IMR-90 (cell line): ENCODE results near the gene LRG1. TPM values are rescaled to one million over a fixed set of nuclear protein-coding genes. Genes with fewer than 3 reads are reported as not detected.

ENCODE experiments used
- ATAC-seq: fragments of 200-7000 bp; cut with Tn5 transposase; 2 replicates; pipeline ENCODE4 v1.9.1; 2020; ENCODE audit warnings: low read depth, mild to moderate bottlenecking, moderate library complexity
- BruUV-seq: library from RNA; stranded (reverse); fragments of 400-500 nt; replicated peaks from 2 replicates; lab custom pipeline; 2021; lab: Mats Ljungman, UMichigan
- CTCF ChIA-PET: fragments of 300-600 bp; formaldehyde crosslinking; extraction: SDS; loops from one replicate; lab custom pipeline; 2021; ENCODE audit warnings: antibody characterized with exemption; lab: Yijun Ruan, JAX
- POLR2A ChIA-PET: fragments of 300-600 bp; sonication (Branson Sonifier 250); formaldehyde crosslinking; loops from one replicate; lab custom pipeline; 2022; ENCODE audit warnings: antibody characterized with exemption; ENCODE audit not compliant: unreplicated experiment; lab: Charles Lee
- DNase-seq: peaks from one replicate; pipeline ENCODE4 v3.0.0; 2013
- H2AFZ ChIP-seq: replicated peaks from 2 replicates; pipeline ENCODE3; 2013; ENCODE audit warnings: low read length, mild to moderate bottlenecking; ENCODE audit not compliant: poor library complexity
- H2AK5ac ChIP-seq: 2 replicates; pipeline ENCODE4 v1.6.1; 2013; ENCODE audit warnings: low read depth, low read length, inconsistent platforms
- H2AK9ac ChIP-seq: replicated peaks from 2 replicates; pipeline ENCODE3; 2013; ENCODE audit warnings: mild to moderate bottlenecking, low read depth, low read length, moderate library complexity; ENCODE audit not compliant: poor library complexity
- H2BK120ac ChIP-seq: 2 replicates; pipeline ENCODE4 v1.6.1; 2013; ENCODE audit warnings: low read depth, low read length, inconsistent platforms
- H2BK15ac ChIP-seq: 3 replicates; pipeline ENCODE4 v1.6.1; 2013; ENCODE audit warnings: low read depth, low read length, inconsistent platforms
- H2BK20ac ChIP-seq: 2 replicates; pipeline ENCODE4 v1.6.1; 2013; ENCODE audit warnings: low read depth, mild to moderate bottlenecking, inconsistent platforms, low read length, moderate library complexity
- H2BK5ac ChIP-seq: 2 replicates; pipeline ENCODE4 v1.6.1; 2013; ENCODE audit warnings: mild to moderate bottlenecking, low read depth, low read length, inconsistent platforms; ENCODE audit not compliant: poor library complexity, severe bottlenecking
- H3K14ac ChIP-seq: replicated peaks from 2 replicates; pipeline ENCODE4 v1.6.1; 2013; ENCODE audit warnings: low read depth, low read length, inconsistent platforms
- H3K18ac ChIP-seq: 2 replicates; pipeline ENCODE4 v1.6.1; 2013; ENCODE audit warnings: low read depth, low read length, control low read depth
- H3K23ac ChIP-seq: 2 replicates; pipeline ENCODE4 v1.6.1; 2013; ENCODE audit warnings: low read depth, low read length, inconsistent platforms
- H3K27ac ChIP-seq: 2 replicates; pipeline ENCODE4 v1.5.1; 2013; ENCODE audit warnings: mild to moderate bottlenecking, control low read depth, low read length; ENCODE audit not compliant: insufficient read depth
- H3K27me3 ChIP-seq: 2 replicates; pipeline ENCODE4 v1.6.1; 2013; ENCODE audit warnings: low read length; ENCODE audit not compliant: control insufficient read depth, insufficient read depth
- H3K36me3 ChIP-seq: 2 replicates; pipeline ENCODE4 v1.6.1; 2013; ENCODE audit warnings: low read length, mixed read lengths; ENCODE audit not compliant: control insufficient read depth, insufficient read depth
- H3K4ac ChIP-seq: 2 replicates; pipeline ENCODE4 v1.6.1; 2013; ENCODE audit warnings: low read depth, low read length, inconsistent platforms
- H3K4me1 ChIP-seq: 2 replicates; pipeline ENCODE4 v1.6.1; 2013; ENCODE audit warnings: low read length, mixed read lengths; ENCODE audit not compliant: control insufficient read depth, insufficient read depth
- H3K4me2 ChIP-seq: 2 replicates; pipeline ENCODE4 v1.6.1; 2013; ENCODE audit warnings: low read depth, mild to moderate bottlenecking, control low read depth, low read length, moderate library complexity
- H3K4me3 ChIP-seq: 2 replicates; pipeline ENCODE4 v1.5.1; 2013; ENCODE audit warnings: low read depth, mild to moderate bottlenecking, control low read depth, low read length, moderate library complexity; ENCODE audit not compliant: insufficient read depth
- H3K56ac ChIP-seq: 2 replicates; pipeline ENCODE4 v1.6.1; 2013; ENCODE audit warnings: low read length, inconsistent platforms; ENCODE audit not compliant: insufficient read depth; ENCODE audit errors: extremely low read depth
- H3K79me1 ChIP-seq, 2 experiments: 2 replicates each; pipeline ENCODE4 v1.6.1; 2013; ENCODE audit warnings: low read length in 2 of 2, inconsistent platforms in 1 of 2, low read depth in 1 of 2
- H3K9ac ChIP-seq: 2 replicates; pipeline ENCODE4 v1.6.1; 2013; ENCODE audit warnings: low read depth, low read length, control low read depth
- H3K9me1 ChIP-seq: 2 replicates; pipeline ENCODE4 v1.6.1; 2013; ENCODE audit warnings: low read length, inconsistent platforms; ENCODE audit not compliant: insufficient read depth
- H3K9me3 ChIP-seq: 2 replicates; pipeline ENCODE4 v1.6.1; 2013; ENCODE audit warnings: low read length; ENCODE audit not compliant: control insufficient read depth, insufficient read depth
- H4K20me1 ChIP-seq: 2 replicates; pipeline ENCODE4 v1.6.1; 2013; ENCODE audit warnings: low read length, inconsistent platforms; ENCODE audit not compliant: insufficient read depth
- H4K5ac ChIP-seq: 2 replicates; pipeline ENCODE4 v1.6.1; 2013; ENCODE audit warnings: mild to moderate bottlenecking, low read depth, low read length, control low read depth
- H4K8ac ChIP-seq, 2 experiments: 2 replicates each; pipeline ENCODE4 v1.6.1; 2013; ENCODE audit warnings: low read depth in 2 of 2, low read length in 2 of 2, control low read depth in 1 of 2, inconsistent platforms in 1 of 2
- H4K91ac ChIP-seq: 2 replicates; pipeline ENCODE4 v1.6.1; 2013; ENCODE audit warnings: low read depth, low read length, inconsistent platforms; ENCODE audit not compliant: insufficient read depth
- BHLHE40 ChIP-seq: fragments of 150-350 bp; IDR thresholded peaks from 2 replicates; pipeline ENCODE4 v1.6.1; 2016; ENCODE audit warnings: mild to moderate bottlenecking, low read depth, low read length
- CHD1 ChIP-seq: IDR thresholded peaks from 2 replicates; pipeline ENCODE4 v1.6.1; 2012; ENCODE audit warnings: low read depth, low read length, improper control_type of control experiment
- MAFK ChIP-seq: IDR thresholded peaks from 2 replicates; pipeline ENCODE4 v1.6.1; 2012; ENCODE audit warnings: low read depth, low read length, improper control_type of control experiment
- MXI1 ChIP-seq: IDR thresholded peaks from 2 replicates; pipeline ENCODE4 v1.6.1; 2012; ENCODE audit warnings: low read depth, mild to moderate bottlenecking, low read length, moderate library complexity, borderline replicate concordance
- RFX5 ChIP-seq: IDR thresholded peaks from 2 replicates; pipeline ENCODE4 v1.8.0; 2012; ENCODE audit warnings: low read depth, mild to moderate bottlenecking, low read length, moderate library complexity
- SMC3 ChIP-seq: fragments of 150-350 bp; IDR thresholded peaks from 2 replicates; pipeline ENCODE4 v1.6.1; 2016; ENCODE audit warnings: low read depth, mild to moderate bottlenecking, antibody characterized with exemption, low read length, moderate library complexity
- WGBS, 2 experiments: methylation state at CpG; one replicate each; pipeline versions ENCODE4 v1.1.5 to v1.1.7; 2013; ENCODE audit warnings: missing lambda C conversion rate in 2 of 2; ENCODE audit not compliant: insufficient read length in 1 of 2; ENCODE audit errors: extremely low coverage in 2 of 2; 5-methylcytosine and 5-hydroxymethylcytosine counted together
- dilution Hi-C: fragments of 300-500 bp; cut with HindIII; formaldehyde crosslinking; loops from one replicate; pipeline ENCODE4 v1.14.3; 2018; ENCODE audit warnings: low sequenced_read_pairs; ENCODE audit not compliant: unreplicated experiment
- in situ Hi-C: fragments of 300-500 bp; cut with MboI; formaldehyde crosslinking; loops from 3 replicates; pipeline ENCODE4 v1.14.3; 2019; ENCODE audit warnings: low sequenced_read_pairs, inconsistent platforms, mixed read lengths
- intact Hi-C: fragments of 100-400 bp; cut with micrococcal nuclease; formaldehyde crosslinking; loops from 2 replicates; pipeline ENCODE4 v1.10.0; 2022
- polyA plus RNA-seq, 3 experiments: library from polyadenylated mRNA; depleted of rRNA; stranded (reverse); fragments of >200 nt; gene quantifications; 2 replicates each; pipeline ENCODE4 v1.2.3, GENCODE V29; 2012; ENCODE audit warnings: low replicate concordance in 1 of 3
- total RNA-seq: library from RNA; depleted of rRNA; stranded (reverse); fragments of >200 nt; gene quantifications from 2 replicates; pipeline ENCODE4 v1.2.3, GENCODE V29; 2012
- TF ChIP-seq, protein P1 (sequence below): fragments of 150-350 bp; IDR thresholded peaks from 2 replicates; pipeline ENCODE4 v1.6.1; 2016; ENCODE audit warnings: low read depth, mild to moderate bottlenecking, low read length, moderate library complexity, borderline replicate concordance

Gene LRG1
- total and polyA plus RNA-seq, 2 of the 4 experiments (the other 2 are of a cell fraction): not detected

DNA sequence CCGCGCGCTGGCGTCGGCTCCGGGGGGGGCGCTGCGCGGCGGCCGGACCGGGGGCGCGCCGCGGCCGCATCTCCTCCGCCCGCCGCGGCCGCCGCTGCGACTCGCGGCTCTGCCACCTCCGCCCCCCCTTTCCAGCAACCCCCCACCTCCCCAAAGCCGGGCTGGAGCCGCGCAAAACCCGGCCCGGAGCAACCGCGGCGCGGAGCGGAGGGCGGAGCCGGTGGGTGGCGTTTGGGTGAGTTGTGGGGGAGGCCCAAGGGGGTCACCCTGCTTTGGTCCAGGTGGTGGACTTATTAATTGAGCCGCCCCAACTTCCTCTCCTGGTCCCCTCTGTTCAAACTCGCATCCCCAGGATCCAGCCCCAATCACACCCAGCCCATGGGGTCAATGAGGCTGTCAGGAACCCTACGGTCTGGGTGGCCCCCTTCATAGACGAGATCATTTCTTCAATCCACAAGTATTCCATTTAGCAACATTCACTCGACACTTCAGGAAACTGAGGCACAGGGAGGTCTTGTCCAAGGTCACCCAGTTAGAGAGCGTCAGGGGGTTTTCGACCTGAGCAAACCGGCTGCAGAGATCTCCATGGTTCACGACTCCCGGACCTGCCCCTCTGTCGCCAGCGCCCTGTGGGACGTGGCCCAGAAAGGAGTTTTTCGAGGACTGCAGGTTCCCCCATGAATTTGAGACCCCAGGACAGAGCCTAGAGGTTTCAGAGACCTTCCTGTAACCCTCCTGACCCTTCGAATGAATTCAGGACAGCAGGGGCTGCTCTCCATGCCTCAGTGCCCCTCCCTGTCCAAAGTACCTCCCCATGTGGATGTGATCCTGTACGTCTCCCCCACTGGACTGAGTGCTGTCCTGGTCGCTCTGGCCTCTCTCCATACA is 42.1 kb upstream of the LRG1 start:
- BruUV-seq: no TSS peak
- Histone ChIP-seq H3K36me3 (no peaks in the 10 kb centered on the region), H4K20me1 (no peaks in the 10 kb centered on the region; the same call in 1 of the 2 replicates), H2BK20ac (no peak overlapping the region), H2AK9ac (peak overlapping the region; percentile 61), H3K79me1 (no peaks in the 10 kb centered on the region), H3K27ac (no peak overlapping the region), H3K4ac (no peak overlapping the region), H2BK120ac (no peak overlapping the region), H3K18ac (no peak overlapping the region), H2AFZ (peak overlapping the region; percentile 43), H2BK5ac (no peak overlapping the region), H3K56ac (no peak overlapping the region), H3K9me1 (no peaks in the 10 kb centered on the region), H3K23ac (no peak overlapping the region), H3K4me1 (peaks cover 3% of the 10 kb centered on the region; the same call in 1 of the 2 replicates), H3K4me2 (no peak overlapping the region), H3K27me3 (peaks cover 59% of the 10 kb centered on the region), H4K91ac (no peak overlapping the region), H2BK15ac (no peak overlapping the region), H3K9me3 (no peaks in the 10 kb centered on the region), H3K9ac (no peak overlapping the region), H2AK5ac (no peak overlapping the region; the same call in 1 of the 2 replicates), H4K8ac (no peak overlapping the region), H4K5ac (no peak overlapping the region), H3K14ac (no peak overlapping the region), H3K4me3 (peak overlapping the region; percentile 13; the same call in 1 of the 2 replicates)
- ATAC-seq (peak; percentile 74), DNase-seq (no peak)
- no peak for TF ChIP-seq SMC3
- TF ChIP-seq MXI1: no peak
- TF ChIP-seq BHLHE40: no peak
- TF ChIP-seq, protein P1, sequence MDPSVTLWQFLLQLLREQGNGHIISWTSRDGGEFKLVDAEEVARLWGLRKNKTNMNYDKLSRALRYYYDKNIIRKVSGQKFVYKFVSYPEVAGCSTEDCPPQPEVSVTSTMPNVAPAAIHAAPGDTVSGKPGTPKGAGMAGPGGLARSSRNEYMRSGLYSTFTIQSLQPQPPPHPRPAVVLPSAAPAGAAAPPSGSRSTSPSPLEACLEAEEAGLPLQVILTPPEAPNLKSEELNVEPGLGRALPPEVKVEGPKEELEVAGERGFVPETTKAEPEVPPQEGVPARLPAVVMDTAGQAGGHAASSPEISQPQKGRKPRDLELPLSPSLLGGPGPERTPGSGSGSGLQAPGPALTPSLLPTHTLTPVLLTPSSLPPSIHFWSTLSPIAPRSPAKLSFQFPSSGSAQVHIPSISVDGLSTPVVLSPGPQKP: no peak
- TF ChIP-seq RFX5: no peak
- no peak for TF ChIP-seq MAFK
- TF ChIP-seq CHD1: no peak
- 46% methylated on average over 11 of the region's 57 CpGs; no CpG with 5 or more reads in 1 of the 2 experiments for WGBS, 2 experiments
- POLR2A ChIA-PET: no interaction called here
- CTCF ChIA-PET: no interaction called here
- dilution Hi-C loops (no loop called here), in situ Hi-C loops (no loop called here), intact Hi-C loops (no loop called here)
